ENCODE results near the gene SHANK3.
A peak's percentile ranks its signal among the peaks of the same experiment; 100 is the strongest.

SHANK3 gene

GRCh38 chr22:50700387-50701075, 27.9 kb downstream of the SHANK3 start:
- no peak for DNase-seq

- DNase-seq = no peak
Observed at GRCh38 chr22:50701076-50701419, 28.4 kb downstream of the SHANK3 start.

- DNase-seq = no peak
Observed at GRCh38 chr22:50701428-50702154, 29.0 kb downstream of the SHANK3 start.

GRCh38 chr22:50702261-50702671, 29.6 kb downstream of the SHANK3 start:
- no peak for DNase-seq

GRCh38 chr22:50702821-50703725, 30.4 kb downstream of the SHANK3 start:
- no peak for DNase-seq

GRCh38 chr22:50703726-50704509, 31.3 kb downstream of the SHANK3 start:
- DNase-seq = no peak

GRCh38 chr22:50704510-50705218, 32.0 kb downstream of the SHANK3 start:
- DNase-seq = no peak

GRCh38 chr22:50705219-50705691, 32.6 kb downstream of the SHANK3 start:
- DNase-seq = peak; percentile 62 to 90

GRCh38 chr22:50705851-50706351, 33.3 kb downstream of the SHANK3 start:
- DNase-seq = no peak

GRCh38 chr22:50706481-50707125, 34.0 kb downstream of the SHANK3 start:
- no peak for DNase-seq

GRCh38 chr22:50708474-50708873, 35.9 kb downstream of the SHANK3 start:
- no peak for DNase-seq

GRCh38 chr22:50708996-50709395, 36.4 kb downstream of the SHANK3 start:
- DNase-seq = no peak

GRCh38 chr22:50710221-50710620, 37.6 kb downstream of the SHANK3 start:
- DNase-seq = no peak

GRCh38 chr22:50710886-50711285, 38.3 kb downstream of the SHANK3 start:
- no peak for DNase-seq

GRCh38 chr22:50711446-50712340, 39.1 kb downstream of the SHANK3 start:
- no peak for DNase-seq

GRCh38 chr22:50712341-50713007, 39.9 kb downstream of the SHANK3 start:
- no peak for DNase-seq

GRCh38 chr22:50713008-50713385, 40.4 kb downstream of the SHANK3 start:
- no peak for DNase-seq

GRCh38 chr22:50713571-50714056, 41.0 kb downstream of the SHANK3 start:
- peak in 1 of 2 experiments; percentile 30 for DNase-seq

GRCh38 chr22:50714150-50714549, 41.5 kb downstream of the SHANK3 start:
- no peak for DNase-seq

All from NCI-H526 (cell line).